GM21737 (cell line): ENCODE data around the gene LCNL1.
A peak's percentile ranks its signal among the peaks of the same experiment; 100 is the strongest.
"Not testable (repeated sequence)": the region's sequence is repeated elsewhere in the genome, so short reads cannot be mapped to it uniquely, and the experiment has no call there.

Source experiments
- ATAC-seq: cut with Tn5 transposase; IDR thresholded peaks from one replicate; pipeline ENCODE4 v1.9.1; 2021; ENCODE audit warnings: mild to moderate bottlenecking, moderate library complexity; ENCODE audit not compliant: unreplicated experiment

Gene LCNL1

GRCh38 chr9:137021979-137022661 is 39.3 kb downstream of the LCNL1 start:
- ATAC-seq: no peak

GRCh38 chr9:137022662-137023008 is 39.8 kb downstream of the LCNL1 start:
- ATAC-seq: no peak

GRCh38 chr9:137023157-137023556 is 40.4 kb downstream of the LCNL1 start:
- no peak for ATAC-seq

GRCh38 chr9:137023583-137023991 is 40.8 kb downstream of the LCNL1 start:
- no peak for ATAC-seq

GRCh38 chr9:137025517-137025966 is 42.7 kb downstream of the LCNL1 start:
- ATAC-seq: no peak

- no peak for ATAC-seq
Measured at GRCh38 chr9:137026384-137026783, 43.6 kb downstream of the LCNL1 start.

- no peak for ATAC-seq
Measured at GRCh38 chr9:137026828-137027227, 44.0 kb downstream of the LCNL1 start.

- ATAC-seq: no peak
Measured at GRCh38 chr9:137027369-137028262, 44.8 kb downstream of the LCNL1 start, which contains the start of gene ABCA2. Gene ABCA2 (minus strand): TSS chr9:137028237. CDS start chr9:137028140, 97 bp downstream.

- peak; percentile 37 for ATAC-seq
Measured at GRCh38 chr9:137028263-137029057, 45.7 kb downstream of the LCNL1 start.

- no peak for ATAC-seq
Measured at GRCh38 chr9:137029058-137029936, 46.5 kb downstream of the LCNL1 start.

- ATAC-seq: no peak
Measured at GRCh38 chr9:137030006-137030405, 47.2 kb downstream of the LCNL1 start.

- ATAC-seq: no peak
Measured at GRCh38 chr9:137030538-137031527, 48.0 kb downstream of the LCNL1 start.

GRCh38 chr9:137031904-137032640 is 49.3 kb downstream of the LCNL1 start, which contains the start of gene FUT7:
Gene FUT7 (minus strand): TSS chr9:137032088. CDS start chr9:137031991, 97 bp downstream.
- ATAC-seq: no peak

- no peak for ATAC-seq
Measured at GRCh38 chr9:137032858-137033257, 50.1 kb downstream of the LCNL1 start.

- ATAC-seq: not testable (repeated sequence)
Measured at GRCh38 chr9:137033481-137033880, 50.7 kb downstream of the LCNL1 start.

GRCh38 chr9:137034039-137034708 is 51.4 kb downstream of the LCNL1 start:
- no peak for ATAC-seq

GRCh38 chr9:137034709-137035506 is 52.1 kb downstream of the LCNL1 start:
- ATAC-seq: no peak
